ENCODE results near the gene GPER1. TPM values are rescaled to one million over a fixed set of nuclear protein-coding genes. Genes with fewer than 3 reads are reported as not detected.

The GPER1 gene
- total RNA-seq, 1 experiment from 2014 or later: 1.2 TPM

- CTCF ChIA-PET: no interaction called here
- no peak for DNase-seq (ENCODE audit: low read depth, low spot score)
- Histone ChIP-seq H3K36me3 (ENCODE audit: control insufficient read depth in 1 of 2, insufficient read depth in 2 of 2, low read length in 2 of 2) (no peaks in the 10 kb centered on the region), H3K9ac (ENCODE audit: low read length) (no peak overlapping the region), H3K27ac (ENCODE audit: low read depth, low read length) (no peak overlapping the region), H3K4me1 (ENCODE audit: control insufficient read depth in 1 of 2, insufficient read depth in 2 of 2, low read length in 2 of 2) (0 out of 4 replicates have a peak, but pooled peaks cover 0 to 1% of the 10 kb centered on the region in 2 experiments), H3K4me2 (ENCODE audit: low read length) (no peak overlapping the region), H3K9me3 (ENCODE audit: control insufficient read depth in 1 of 2, insufficient read depth in 1 of 2, low read depth in 1 of 2, low read length in 2 of 2) (peaks cover 0 to 4% of the 10 kb centered on the region in 2 experiments; a peak in 1 of 4 replicates), H3K27me3 (ENCODE audit: insufficient read depth, low read length) (no peaks in the 10 kb centered on the region), H2AFZ (ENCODE audit: low read depth, low read length, poor library complexity, severe bottlenecking) (no peak overlapping the region), H3K9me2 (ENCODE audit: insufficient read depth) (no peaks in the 10 kb centered on the region), H3K4me3 (replicated peaks in 1 of 2; ENCODE audit: low read depth in 1 of 2, low read length in 2 of 2) (no peak overlapping the region), H4K20me1 (ENCODE audit: insufficient read depth) (no peaks in the 10 kb centered on the region), H3K79me2 (ENCODE audit: insufficient read depth, low read length) (no peaks in the 10 kb centered on the region)
- ATAC-seq: no peak
- RAD21 ChIA-PET (ENCODE audit: low non-redundant PET in 1 of 2, low total read pairs in 2 of 2, uncharacterized antibody in 2 of 2, unreplicated experiment in 2 of 2): interaction anchor here in 1 of 2 experiments (0.6 kb wide), 1 partner anchor 107 kb away, joined by 6 read pairs; no protein-coding TSS in a partner anchor
- intact Hi-C loops (cut with micrococcal nuclease): no loop called here
- POLR2A ChIA-PET: no interaction called here
- TF ChIP-seq SRF (IDR thresholded peaks at IDR 0.05; ENCODE audit: low read depth) (no peak), EZH2phosphoT487 (IDR thresholded peaks at IDR 0.05; ENCODE audit: borderline replicate concordance) (no peak), MAX (IDR thresholded peaks at IDR 0.05) (no peak), YY1 (IDR thresholded peaks at IDR 0.05; ENCODE audit: extremely low read depth, insufficient replicate concordance, low read depth, low read length) (no peak), JUND (IDR thresholded peaks at IDR 0.05) (no peak), ZFX (IDR thresholded peaks at IDR 0.05) (no peak), TCF7L2 (IDR thresholded peaks at IDR 0.05; ENCODE audit: borderline replicate concordance, extremely low read depth, insufficient read depth, insufficient read length) (no peak)
- BruUV-seq (replicated peaks): no TSS peak
Measured at GRCh38 chr7:1070544-1071011, 17.3 kb upstream of the GPER1 start.

DNA sequence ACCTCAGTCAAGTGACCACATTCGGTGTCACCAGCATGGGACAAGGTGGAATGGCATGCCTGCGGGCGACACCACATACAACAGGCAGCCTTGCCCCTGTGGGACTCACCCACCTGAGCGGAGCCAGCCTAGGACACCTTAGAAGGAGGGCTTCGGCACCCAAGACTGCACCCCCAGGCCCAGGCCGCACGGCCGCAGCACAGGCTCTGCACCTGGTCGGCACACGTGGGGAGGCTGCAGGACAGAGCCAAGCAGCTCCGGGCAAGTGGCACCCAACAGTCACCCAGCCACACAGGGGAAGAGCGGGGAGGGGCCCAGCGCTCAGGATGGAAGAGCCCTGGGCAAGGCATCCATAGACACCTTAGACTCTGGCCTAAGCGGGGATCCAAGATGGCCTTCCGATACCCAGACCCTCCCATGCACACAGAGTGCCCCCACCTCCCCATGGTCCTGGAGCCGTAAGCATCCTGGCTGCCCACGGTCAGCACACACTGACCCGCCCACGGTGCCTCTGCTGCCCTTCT lies 16.1 kb upstream of the GPER1 start:
- Histone ChIP-seq H3K9ac (ENCODE audit: low read length) (no peak overlapping the region), H4K20me1 (ENCODE audit: insufficient read depth) (no peaks in the 10 kb centered on the region), H3K4me2 (ENCODE audit: low read length) (no peak overlapping the region), H3K4me1 (ENCODE audit: control insufficient read depth in 1 of 2, insufficient read depth in 2 of 2, low read length in 2 of 2) (peaks cover 0 to 5% of the 10 kb centered on the region in 2 experiments; a peak in 2 of 4 replicates), H3K4me3 (replicated peaks in 1 of 2; ENCODE audit: low read depth in 1 of 2, low read length in 2 of 2) (no peak overlapping the region), H2AFZ (ENCODE audit: low read depth, low read length, poor library complexity, severe bottlenecking) (no peak overlapping the region), H3K79me2 (ENCODE audit: insufficient read depth, low read length) (no peaks in the 10 kb centered on the region), H3K27me3 (ENCODE audit: insufficient read depth, low read length) (no peaks in the 10 kb centered on the region), H3K27ac (ENCODE audit: low read depth, low read length) (no peak overlapping the region), H3K9me2 (ENCODE audit: insufficient read depth) (no peaks in the 10 kb centered on the region), H3K9me3 (ENCODE audit: control insufficient read depth in 1 of 2, insufficient read depth in 1 of 2, low read depth in 1 of 2, low read length in 2 of 2) (peaks cover 0 to 4% of the 10 kb centered on the region in 2 experiments; a peak in 1 of 4 replicates), H3K36me3 (ENCODE audit: control insufficient read depth in 1 of 2, insufficient read depth in 2 of 2, low read length in 2 of 2) (no peaks in the 10 kb centered on the region)
- no TSS peak for BruUV-seq (replicated peaks)
- no peak for ATAC-seq
- ChIA-PET CTCF (no interaction called here), RAD21 (ENCODE audit: low non-redundant PET in 1 of 2, low total read pairs in 2 of 2, uncharacterized antibody in 2 of 2, unreplicated experiment in 2 of 2) (no interaction called here), POLR2A (no interaction called here)
- no peak for DNase-seq (ENCODE audit: low read depth, low spot score)
- TF ChIP-seq ZNF274 (IDR thresholded peaks at IDR 0.05; ENCODE audit: low read depth, low read length): no peak
- no peak for TF ChIP-seq CBX3 (IDR thresholded peaks at IDR 0.05; ENCODE audit: low read depth)
- TF ChIP-seq SIN3A (IDR thresholded peaks at IDR 0.05; ENCODE audit: low read depth): no peak
- no peak for TF ChIP-seq YY1 (IDR thresholded peaks at IDR 0.05; ENCODE audit: extremely low read depth, insufficient replicate concordance, low read depth, low read length)
- TF ChIP-seq, protein P1, sequence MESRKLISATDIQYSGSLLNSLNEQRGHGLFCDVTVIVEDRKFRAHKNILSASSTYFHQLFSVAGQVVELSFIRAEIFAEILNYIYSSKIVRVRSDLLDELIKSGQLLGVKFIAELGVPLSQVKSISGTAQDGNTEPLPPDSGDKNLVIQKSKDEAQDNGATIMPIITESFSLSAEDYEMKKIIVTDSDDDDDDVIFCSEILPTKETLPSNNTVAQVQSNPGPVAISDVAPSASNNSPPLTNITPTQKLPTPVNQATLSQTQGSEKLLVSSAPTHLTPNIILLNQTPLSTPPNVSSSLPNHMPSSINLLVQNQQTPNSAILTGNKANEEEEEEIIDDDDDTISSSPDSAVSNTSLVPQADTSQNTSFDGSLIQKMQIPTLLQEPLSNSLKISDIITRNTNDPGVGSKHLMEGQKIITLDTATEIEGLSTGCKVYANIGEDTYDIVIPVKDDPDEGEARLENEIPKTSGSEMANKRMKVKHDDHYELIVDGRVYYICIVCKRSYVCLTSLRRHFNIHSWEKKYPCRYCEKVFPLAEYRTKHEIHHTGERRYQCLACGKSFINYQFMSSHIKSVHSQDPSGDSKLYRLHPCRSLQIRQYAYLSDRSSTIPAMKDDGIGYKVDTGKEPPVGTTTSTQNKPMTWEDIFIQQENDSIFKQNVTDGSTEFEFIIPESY (IDR thresholded peaks at IDR 0.05; ENCODE audit: extremely low read depth, insufficient replicate concordance, low read length): no peak
- intact Hi-C loops (cut with micrococcal nuclease): no loop called here
